Measurements from ENCODE around the gene GALNT10. TPM values are rescaled to one million over a fixed set of nuclear protein-coding genes. Genes with fewer than 3 reads are reported as not detected.

Gene GALNT10
- total and polyA plus RNA-seq, 2 experiments from 2014 or later, result 3.2 to 12.9 TPM

- TF ChIP-seq ZNF462 (CRISPR knock-in tag; IDR thresholded peaks at IDR 0.05), result no peak
- no peak for TF ChIP-seq EZH2 (IDR thresholded peaks at IDR 0.05; ENCODE audit: low read depth, unreplicated experiment)
- TF ChIP-seq CTCF (conservative IDR thresholded peaks at IDR 0.05; ENCODE audit: low read depth in 2 of 2), result no peak
- TF ChIP-seq ZNF331 (CRISPR knock-in tag; IDR thresholded peaks at IDR 0.05; ENCODE audit: low read depth), result no peak
- no peak for TF ChIP-seq ZNF114 (CRISPR knock-in tag; IDR thresholded peaks at IDR 0.05)
- TF ChIP-seq, protein P1, sequence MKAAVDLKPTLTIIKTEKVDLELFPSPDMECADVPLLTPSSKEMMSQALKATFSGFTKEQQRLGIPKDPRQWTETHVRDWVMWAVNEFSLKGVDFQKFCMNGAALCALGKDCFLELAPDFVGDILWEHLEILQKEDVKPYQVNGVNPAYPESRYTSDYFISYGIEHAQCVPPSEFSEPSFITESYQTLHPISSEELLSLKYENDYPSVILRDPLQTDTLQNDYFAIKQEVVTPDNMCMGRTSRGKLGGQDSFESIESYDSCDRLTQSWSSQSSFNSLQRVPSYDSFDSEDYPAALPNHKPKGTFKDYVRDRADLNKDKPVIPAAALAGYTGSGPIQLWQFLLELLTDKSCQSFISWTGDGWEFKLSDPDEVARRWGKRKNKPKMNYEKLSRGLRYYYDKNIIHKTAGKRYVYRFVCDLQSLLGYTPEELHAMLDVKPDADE (IDR thresholded peaks at IDR 0.05), result no peak
- TF ChIP-seq NANOG (IDR thresholded peaks at IDR 0.05; ENCODE audit: borderline replicate concordance), result no peak
- no peak for TF ChIP-seq REST (IDR thresholded peaks at IDR 0.05; ENCODE audit: unreplicated experiment)
Observed at GRCh38 chr5:154269414-154269813, 78.9 kb downstream of the GALNT10 start (continued).

Measured in GM23338 (cell line).